GM21381 (cell line): ENCODE results near the gene LIPC.
A peak's percentile ranks its signal among the peaks of the same experiment; 100 is the strongest.

ENCODE experiments used
- ATAC-seq: cut with Tn5 transposase; IDR thresholded peaks from one replicate; pipeline ENCODE4 v1.9.1; 2021; ENCODE audit warnings: mild to moderate bottlenecking, moderate library complexity; ENCODE audit not compliant: unreplicated experiment

The LIPC gene

DNA sequence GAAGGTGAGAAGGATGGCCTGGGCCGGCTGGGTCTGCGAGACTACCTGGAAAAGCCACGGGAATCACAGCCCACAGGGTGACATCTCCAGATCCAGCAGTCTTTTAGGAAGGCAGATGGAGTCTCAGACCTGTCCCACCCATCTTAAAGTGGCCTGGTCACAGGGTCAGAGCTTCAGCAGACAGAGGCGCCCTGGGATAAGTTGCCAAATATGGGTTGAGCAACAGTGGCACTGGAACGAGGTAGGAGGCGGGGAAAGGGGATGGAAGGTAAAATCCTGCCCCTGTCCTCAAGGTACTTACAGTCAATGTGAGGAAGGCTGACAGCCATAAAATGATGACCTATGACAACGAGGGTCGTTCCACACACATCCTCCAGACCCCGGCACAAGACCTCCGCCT is 80.7 kb downstream of the LIPC start:
- no peak for ATAC-seq

GRCh38 chr15:58513008-58513407 is 81.2 kb downstream of the LIPC start:
- no peak for ATAC-seq

GRCh38 chr15:58513726-58514336 is 82.0 kb downstream of the LIPC start:
- no peak for ATAC-seq

- no peak for ATAC-seq
Measured at GRCh38 chr15:58515807-58516206, 84.0 kb downstream of the LIPC start.

- ATAC-seq: no peak
Measured at GRCh38 chr15:58517252-58517681, 85.5 kb downstream of the LIPC start.

DNA sequence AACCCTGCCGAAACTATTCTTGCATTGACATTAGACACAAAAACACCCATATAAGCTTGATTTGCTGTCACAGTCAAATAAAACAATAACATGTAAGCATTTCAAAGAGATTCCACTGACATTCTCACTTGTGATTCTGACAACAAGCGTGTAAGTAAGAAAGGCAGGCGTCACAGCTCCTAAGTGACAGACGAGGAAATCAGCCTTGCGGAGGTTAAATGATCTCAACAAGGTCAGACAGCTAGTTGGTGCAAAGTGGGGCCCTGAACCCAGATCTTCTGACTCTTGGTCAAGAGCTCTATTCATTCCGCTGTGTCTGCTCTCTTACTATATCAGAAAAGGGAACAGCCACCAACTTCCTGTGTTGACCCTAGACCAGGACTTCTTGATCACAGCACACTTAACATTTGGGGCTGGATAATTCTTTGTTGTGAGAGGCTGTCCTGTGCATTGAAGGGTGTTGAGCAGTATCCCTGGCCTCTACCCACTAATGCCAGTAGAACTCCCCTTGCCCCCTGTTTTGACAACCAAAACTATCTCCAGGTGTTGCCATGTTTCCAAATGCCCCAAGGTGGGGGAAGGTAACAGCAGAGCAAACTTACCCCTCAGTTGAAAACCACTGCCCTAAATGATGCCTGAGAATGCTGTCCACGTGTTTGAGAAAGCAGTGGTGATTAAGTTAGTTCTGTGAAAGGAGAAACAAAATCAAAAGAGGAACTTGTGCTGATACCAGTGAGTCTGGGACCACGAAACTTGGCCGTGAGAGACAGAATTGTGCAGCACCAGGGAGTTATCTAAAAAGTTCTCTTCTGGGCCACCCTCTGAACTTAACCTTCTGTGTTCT is 86.1 kb downstream of the LIPC start:
- ATAC-seq: peak; percentile 65

DNA sequence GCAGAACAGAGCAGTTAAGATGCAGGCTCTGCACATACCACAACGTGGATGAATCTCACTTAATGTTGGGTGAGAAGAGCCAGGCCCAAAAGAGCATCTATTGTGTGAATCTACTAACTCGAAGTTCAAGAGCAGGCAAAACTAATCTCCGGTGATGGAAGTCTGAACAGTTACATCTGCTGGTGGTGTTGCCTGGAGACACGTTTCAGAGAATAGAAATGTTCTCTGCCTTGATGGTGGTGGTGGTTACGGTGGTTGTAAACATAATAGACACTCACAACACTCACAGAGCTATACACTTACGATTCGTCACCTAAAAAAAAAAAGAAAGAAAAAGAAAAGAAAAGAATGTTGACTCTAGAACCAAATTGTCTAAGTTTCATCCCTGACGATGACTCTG is 86.8 kb downstream of the LIPC start:
- peak; percentile 13 for ATAC-seq

GRCh38 chr15:58519516-58519915 is 87.7 kb downstream of the LIPC start:
- ATAC-seq: no peak

- ATAC-seq: no peak
Measured at GRCh38 chr15:58520464-58520863, 88.7 kb downstream of the LIPC start.

GRCh38 chr15:58520936-58521292 is 89.1 kb downstream of the LIPC start:
- ATAC-seq: no peak

DNA sequence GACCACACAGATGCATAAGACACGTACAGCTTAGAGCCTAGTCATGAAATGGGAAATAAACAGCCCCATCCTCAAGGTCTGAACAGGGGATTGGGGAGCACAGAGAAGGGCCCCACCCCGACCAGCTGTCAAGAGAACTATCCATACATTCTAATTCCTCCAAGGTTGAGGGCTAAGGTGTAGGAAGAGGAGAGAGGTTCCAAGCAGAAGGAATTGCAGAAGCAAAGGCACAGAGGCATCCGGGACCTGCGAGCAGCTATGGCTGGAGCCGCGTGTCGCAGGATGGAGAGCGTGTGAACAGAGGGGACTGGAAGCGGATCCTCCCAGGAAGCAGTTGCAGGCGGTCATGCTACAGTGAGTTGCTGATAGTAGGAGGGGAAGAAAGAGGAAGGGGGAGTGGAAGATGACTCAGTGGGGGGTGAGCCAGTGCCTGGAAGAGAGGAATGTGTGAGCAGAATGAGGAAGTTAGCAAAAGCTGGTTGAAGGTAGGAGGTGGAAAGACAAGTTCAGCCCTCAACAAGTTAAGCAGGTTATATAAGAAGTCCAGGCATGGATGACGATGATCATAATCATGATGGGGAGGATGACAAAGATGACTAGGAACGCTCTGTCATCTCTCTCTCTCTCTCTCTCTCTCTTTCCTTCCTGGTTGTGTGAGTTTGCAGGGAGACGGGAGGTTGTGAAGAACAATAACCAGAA is 89.7 kb downstream of the LIPC start:
- ATAC-seq: no peak

DNA sequence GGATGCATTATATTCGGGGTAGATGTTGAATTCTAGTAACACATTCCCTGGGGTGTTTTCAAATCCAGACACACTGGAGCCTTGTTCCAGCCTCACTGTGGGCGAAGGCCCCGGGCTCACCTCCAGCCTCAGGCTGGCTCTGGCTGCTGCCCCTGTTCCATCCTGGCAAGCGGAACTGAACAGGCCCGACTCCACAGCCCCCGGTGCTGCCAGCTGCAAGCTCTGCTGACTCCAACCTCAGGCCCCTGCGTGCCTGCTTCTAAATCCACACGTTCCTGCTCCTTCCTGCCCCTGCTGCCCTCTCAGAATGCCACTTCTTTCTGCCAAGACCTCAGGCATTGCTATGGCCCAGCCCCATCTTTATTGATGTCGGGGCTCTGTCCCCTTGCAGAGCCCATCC is 90.6 kb downstream of the LIPC start:
- ATAC-seq: no peak

DNA sequence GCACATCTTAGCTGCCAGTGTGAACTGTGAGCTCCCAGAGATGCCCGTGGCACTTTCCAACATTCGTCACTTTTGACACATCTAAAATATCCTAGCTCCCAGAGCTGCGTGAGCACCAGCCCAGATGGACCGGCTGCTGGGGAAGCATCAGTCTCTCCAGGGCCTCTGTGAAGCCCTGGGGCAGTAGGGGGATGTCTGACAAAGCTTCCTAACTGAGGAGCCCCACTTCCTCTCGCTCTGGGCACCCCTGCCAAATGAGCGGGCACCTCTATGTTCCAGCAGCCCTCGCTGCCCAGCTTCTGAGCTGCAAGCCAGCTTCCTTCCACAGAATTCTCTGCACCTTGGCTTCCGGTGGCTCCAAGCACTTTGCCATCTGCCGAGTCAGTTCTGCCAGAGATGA is 91.1 kb downstream of the LIPC start:
- no peak for ATAC-seq

- ATAC-seq: no peak
Measured at GRCh38 chr15:58523634-58524033, 91.8 kb downstream of the LIPC start.

DNA sequence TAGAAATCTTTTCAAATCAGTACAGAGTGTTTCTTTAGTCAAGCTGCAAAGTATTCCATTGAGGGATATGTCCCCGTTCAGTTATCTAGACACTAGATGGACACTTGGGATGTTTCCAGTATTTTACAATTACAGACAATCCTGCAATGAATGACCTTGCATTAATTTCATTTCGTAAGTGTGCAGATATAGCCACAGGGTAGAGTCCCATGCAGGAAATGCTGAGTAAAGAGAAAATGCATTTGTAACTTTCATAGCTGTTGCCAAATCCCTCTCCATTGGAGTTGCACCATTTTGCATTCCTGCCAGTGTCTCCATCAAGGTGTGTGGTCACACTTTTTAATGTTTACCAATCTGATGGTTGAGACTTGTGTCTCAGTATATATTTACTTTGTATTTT is 92.5 kb downstream of the LIPC start:
- no peak for ATAC-seq

GRCh38 chr15:58525991-58526421 is 94.2 kb downstream of the LIPC start:
- ATAC-seq: no peak

DNA sequence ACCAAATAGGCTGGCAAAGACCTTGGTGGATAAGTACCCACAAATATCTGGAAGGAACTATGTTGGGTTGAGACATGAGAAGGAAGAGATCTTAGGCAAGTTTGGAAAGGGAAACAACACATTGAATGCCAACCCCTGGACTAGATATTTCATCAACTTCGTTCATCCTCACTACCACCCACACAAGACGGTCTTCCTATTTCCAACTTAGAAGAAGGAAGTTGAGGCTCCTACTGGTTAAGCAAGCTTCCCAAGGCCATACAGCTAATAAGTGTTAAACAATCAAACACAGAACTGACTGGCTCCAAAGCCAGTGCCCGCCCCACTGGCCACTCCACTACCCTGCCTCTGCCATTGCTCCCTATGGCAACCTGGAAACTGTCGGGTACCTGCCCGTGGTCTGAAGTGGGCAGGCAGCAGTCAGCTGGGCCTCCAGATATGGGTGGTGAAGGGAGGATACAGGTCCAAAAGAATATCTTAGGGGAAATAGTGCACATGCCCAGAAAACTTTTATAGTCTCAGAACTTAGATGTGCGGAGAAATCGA is 94.9 kb downstream of the LIPC start:
- ATAC-seq: no peak

DNA sequence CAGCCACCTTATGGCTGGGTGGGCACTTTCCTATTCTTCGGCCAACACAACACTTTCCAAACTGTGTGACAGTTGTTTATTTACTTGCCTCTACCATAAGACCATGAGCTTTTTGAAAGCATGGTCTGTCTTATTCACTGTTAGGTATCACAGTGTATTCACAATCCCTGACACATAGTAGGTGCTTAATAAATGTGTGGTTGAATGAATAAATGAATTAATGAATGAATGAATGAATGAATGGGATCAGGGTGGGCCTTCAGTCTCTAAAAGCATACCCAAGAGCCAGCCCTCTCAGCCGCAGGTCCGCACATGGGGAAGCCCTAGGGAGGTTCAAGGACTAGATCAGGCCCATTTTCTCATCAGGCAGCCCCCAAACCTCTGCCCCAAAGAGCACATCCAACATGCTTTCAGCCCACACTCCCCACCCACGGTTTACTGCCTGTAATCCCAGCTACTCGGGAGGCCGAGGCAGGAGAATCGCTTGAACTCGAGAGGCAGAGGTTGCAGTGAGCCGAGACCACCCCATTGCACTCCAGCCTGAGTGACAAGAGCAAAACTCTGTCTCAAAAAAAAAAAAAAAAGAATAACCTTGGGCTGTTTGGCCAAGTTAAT is 95.9 kb downstream of the LIPC start:
- ATAC-seq: no peak

DNA sequence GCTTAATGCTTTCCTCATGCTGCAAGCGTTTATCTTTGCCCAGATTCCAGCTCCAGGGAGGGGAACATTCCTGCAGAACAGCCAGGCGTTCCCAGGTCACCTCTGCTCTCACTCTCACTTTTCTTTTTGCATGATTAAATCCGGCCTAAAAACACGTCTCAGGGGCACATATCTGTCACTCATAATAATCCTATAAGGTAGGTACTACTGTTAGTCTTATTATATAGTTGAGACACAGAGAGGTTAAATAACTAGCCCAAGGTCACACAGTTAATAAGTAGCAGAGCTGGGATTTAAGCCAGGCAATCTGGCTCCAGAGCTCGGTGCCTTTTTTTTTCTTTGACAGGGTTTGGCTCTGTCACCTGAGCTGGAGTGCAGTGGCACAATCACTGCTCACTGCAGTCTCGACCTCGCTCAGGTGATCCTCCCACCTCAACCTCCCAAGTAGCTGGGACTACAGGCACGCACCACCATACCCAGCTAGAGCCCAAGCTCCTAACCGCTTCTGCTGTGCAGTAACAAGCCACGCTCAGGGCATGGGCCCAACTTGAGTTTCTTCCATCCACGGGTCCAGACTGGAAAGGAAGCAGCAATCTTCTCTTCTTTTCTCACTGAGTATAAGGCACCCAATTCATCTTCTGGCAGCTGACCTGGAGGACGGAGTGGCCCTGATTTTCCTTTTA is 96.5 kb downstream of the LIPC start:
- no peak for ATAC-seq

DNA sequence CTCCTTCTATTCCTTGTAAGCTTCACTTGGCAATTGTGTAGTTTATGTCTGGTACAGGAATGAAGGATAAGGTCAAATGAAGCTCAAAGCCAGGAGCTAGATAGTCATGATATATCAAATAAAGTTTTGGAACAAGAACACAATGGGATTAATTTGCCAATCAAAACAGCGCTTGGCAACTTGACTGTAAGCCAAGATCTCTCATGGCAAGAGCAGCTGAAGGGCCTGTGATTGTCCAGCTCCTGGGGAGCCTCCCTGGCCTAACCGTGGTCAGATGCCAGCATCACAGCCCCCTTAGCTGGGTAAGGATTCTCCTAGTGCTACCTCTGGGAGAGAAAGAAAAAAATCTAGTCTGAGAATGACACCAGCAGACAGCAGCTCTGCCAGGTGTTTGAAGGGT is 97.2 kb downstream of the LIPC start:
- ATAC-seq: no peak
